Neuronal stem cell (in vitro differentiated cells): ENCODE results near the gene NAT10.

Experiments used
- DNase-seq: peaks from one replicate; pipeline ENCODE4 v3.0.0-alpha.2; 2013; ENCODE audit warnings: low spot score
- H2AFZ ChIP-seq: one replicate; pipeline ENCODE4 v1.6.1; 2013; ENCODE audit warnings: mild to moderate bottlenecking, low read length, inconsistent platforms
- H2AK5ac ChIP-seq: 2 replicates; pipeline ENCODE4 v1.6.1; 2013; ENCODE audit warnings: low read depth, mild to moderate bottlenecking, inconsistent platforms, low read length, moderate library complexity, mixed read lengths
- H2BK120ac ChIP-seq: 2 replicates; pipeline ENCODE4 v1.6.1; 2013; ENCODE audit warnings: low read depth, mild to moderate bottlenecking, inconsistent platforms, low read length, moderate library complexity, mixed read lengths
- H2BK12ac ChIP-seq: one replicate; pipeline ENCODE4 v1.6.1; 2013; ENCODE audit warnings: low read length, inconsistent platforms
- H2BK15ac ChIP-seq: 2 replicates; pipeline ENCODE4 v1.6.1; 2013; ENCODE audit warnings: mild to moderate bottlenecking, low read length, inconsistent platforms, mixed read lengths
- H2BK5ac ChIP-seq: one replicate; pipeline ENCODE4 v1.6.1; 2013; ENCODE audit warnings: inconsistent platforms, mild to moderate bottlenecking, low read length, moderate library complexity
- H3K14ac ChIP-seq: one replicate; pipeline ENCODE4 v1.6.1; 2013; ENCODE audit warnings: low read length, inconsistent platforms
- H3K18ac ChIP-seq: 2 replicates; pipeline ENCODE4 v1.6.1; 2013; ENCODE audit warnings: low read length, inconsistent platforms
- H3K23ac ChIP-seq: 2 replicates; pipeline ENCODE4 v1.6.1; 2013; ENCODE audit warnings: low read depth, mild to moderate bottlenecking, mixed read lengths, low read length, inconsistent platforms; ENCODE audit not compliant: poor library complexity
- H3K27ac ChIP-seq: replicated peaks from 3 replicates; pipeline ENCODE4 v1.5.1; 2013; ENCODE audit warnings: low read length, inconsistent platforms
- H3K27me3 ChIP-seq, 3 experiments: 2 replicates each; pipeline ENCODE4 v1.6.1; 2013; ENCODE audit warnings: low read length in 3 of 3, mild to moderate bottlenecking in 2 of 3, inconsistent platforms in 1 of 3, low read depth in 1 of 3, mixed read lengths in 1 of 3, moderate library complexity in 1 of 3; ENCODE audit not compliant: control insufficient read depth in 3 of 3, insufficient read depth in 3 of 3
- H3K36me3 ChIP-seq, 2 donors: replicated peaks in 1 of 2; 2 replicates each; pipeline ENCODE4 v1.6.1; 2013; ENCODE audit warnings: low read length in 2 of 2; ENCODE audit not compliant: control insufficient read depth in 2 of 2, insufficient read depth in 2 of 2
- H3K4ac ChIP-seq: 2 replicates; pipeline ENCODE4 v1.6.1; 2013; ENCODE audit warnings: inconsistent platforms, mild to moderate bottlenecking, low read length, moderate library complexity
- H3K4me1 ChIP-seq, 2 donors: 1 replicate in 1 of 2; 2 replicates in 1 of 2; pipeline ENCODE4 v1.6.1; 2013; ENCODE audit warnings: low read length in 2 of 2, low read depth in 1 of 2; ENCODE audit not compliant: control insufficient read depth in 2 of 2, insufficient read depth in 1 of 2
- H3K4me2 ChIP-seq: one replicate; pipeline ENCODE4 v1.6.1; 2013; ENCODE audit warnings: mild to moderate bottlenecking, low read length, inconsistent platforms; ENCODE audit not compliant: insufficient read depth, poor library complexity, severe bottlenecking
- H3K4me3 ChIP-seq, 2 donors: 2 replicates each; pipeline ENCODE4 v1.5.1; 2013; ENCODE audit warnings: low read length in 2 of 2, mild to moderate bottlenecking in 2 of 2, inconsistent platforms in 1 of 2, moderate library complexity in 1 of 2
- H3K79me1 ChIP-seq: one replicate; pipeline ENCODE4 v1.6.1; 2013; ENCODE audit warnings: low read depth, mild to moderate bottlenecking, inconsistent platforms, low read length, moderate library complexity
- H3K9ac ChIP-seq: one replicate; pipeline ENCODE4 v1.6.1; 2013; ENCODE audit warnings: mild to moderate bottlenecking, low read depth, low read length, inconsistent platforms; ENCODE audit not compliant: poor library complexity
- H3K9me3 ChIP-seq, 2 donors: replicated peaks in 1 of 2; 2 replicates each; pipeline versions ENCODE3 to v1.6.1; 2013; ENCODE audit warnings: low read length in 2 of 2, mild to moderate bottlenecking in 2 of 2, inconsistent platforms in 1 of 2, low read depth in 1 of 2, mixed read lengths in 1 of 2, moderate library complexity in 1 of 2; ENCODE audit not compliant: control insufficient read depth in 2 of 2, insufficient read depth in 1 of 2
- H4K8ac ChIP-seq: one replicate; pipeline ENCODE4 v1.6.1; 2013; ENCODE audit warnings: low read depth, mild to moderate bottlenecking, inconsistent platforms, low read length, moderate library complexity
- H4K91ac ChIP-seq: one replicate; pipeline ENCODE4 v1.6.1; 2013; ENCODE audit warnings: low read length, low read depth, mild to moderate bottlenecking, inconsistent platforms; ENCODE audit not compliant: poor library complexity
- WGBS, 2 donors: extraction: QIAGEN DNeasy Blood & Tissue Kit; methylation state at CpG; one replicate each; pipeline ENCODE4 v1.1.7; 2013; ENCODE audit warnings: missing lambda C conversion rate in 2 of 2, mixed read lengths in 1 of 2; ENCODE audit not compliant: insufficient read length in 2 of 2, insufficient replicate concordance in 1 of 2; ENCODE audit errors: extremely low coverage in 2 of 2; 5-methylcytosine and 5-hydroxymethylcytosine counted together

NAT10 gene

GRCh38 chr11:34183848-34184391, 78.5 kb downstream of the NAT10 start:
- H3K79me1 ChIP-seq: no peaks in the 10 kb centered on the region
- H2BK15ac ChIP-seq: peak overlapping the region; percentile 41
- H3K14ac ChIP-seq: no peak overlapping the region
- H3K36me3 ChIP-seq: no peaks in the 10 kb centered on the region
- no peak overlapping the region for H3K4me2 ChIP-seq
- no peak overlapping the region for H3K4ac ChIP-seq
- no peak overlapping the region for H3K4me3 ChIP-seq
- H2BK120ac ChIP-seq: no peak overlapping the region
- no peak overlapping the region for H4K91ac ChIP-seq
- H4K8ac ChIP-seq: no peak overlapping the region
- no peak overlapping the region for H3K18ac ChIP-seq
- WGBS, 2 donors: no CpG with 5 or more reads among the region's 9 CpGs
- no peak overlapping the region for H2BK5ac ChIP-seq
- H3K27ac ChIP-seq: no peak overlapping the region
- no peak overlapping the region for H3K9ac ChIP-seq
- H2AK5ac ChIP-seq: peak overlapping the region; percentile 78
- H3K27me3 ChIP-seq: no peaks in the 10 kb centered on the region
- no peak for DNase-seq
- H2BK12ac ChIP-seq: peak overlapping the region; percentile 44
- H3K4me1 ChIP-seq: peaks cover 23 to 30% of the 10 kb centered on the region in 2 donors
- no peak overlapping the region for H3K23ac ChIP-seq
- H2AFZ ChIP-seq: no peak overlapping the region
- H3K9me3 ChIP-seq: no peaks in the 10 kb centered on the region

GRCh38 chr11:34184505-34185015, 79.1 kb downstream of the NAT10 start:
- Histone ChIP-seq H2AK5ac (peak overlapping the region; percentile 78), H4K91ac (peak overlapping the region; percentile 22), H3K9ac (no peak overlapping the region), H3K4me3 (no peak overlapping the region), H3K27me3 (no peaks in the 10 kb centered on the region), H3K79me1 (no peaks in the 10 kb centered on the region), H2AFZ (no peak overlapping the region), H3K4me1 (peaks cover 24 to 31% of the 10 kb centered on the region in 2 donors), H4K8ac (no peak overlapping the region), H3K4me2 (no peak overlapping the region), H3K18ac (peak overlapping the region; percentile 20), H2BK120ac (no peak overlapping the region), H3K4ac (no peak overlapping the region), H2BK12ac (peak overlapping the region; percentile 44), H3K9me3 (no peaks in the 10 kb centered on the region), H3K36me3 (no peaks in the 10 kb centered on the region), H2BK5ac (no peak overlapping the region), H3K14ac (no peak overlapping the region), H2BK15ac (peak overlapping the region; percentile 41), H3K27ac (no peak overlapping the region), H3K23ac (no peak overlapping the region)
- no peak for DNase-seq
- no CpG with 5 or more reads among the region's 14 CpGs for WGBS, 2 donors

GRCh38 chr11:34185926-34186841, 80.8 kb downstream of the NAT10 start:
- Histone ChIP-seq H3K27ac (peak overlapping the region; percentile 88), H3K9ac (no peak overlapping the region), H2BK120ac (no peak overlapping the region), H2AK5ac (peak overlapping the region; percentile 36), H3K79me1 (no peaks in the 10 kb centered on the region), H3K18ac (peak overlapping the region; percentile 90), H3K4me2 (peak overlapping the region; percentile 28), H3K4me3 (peak overlapping the region in 1 of 2 donors; percentile 37), H3K14ac (peak overlapping the region; percentile 79), H2BK5ac (no peak overlapping the region), H3K36me3 (no peaks in the 10 kb centered on the region), H3K4me1 (peaks cover 24 to 31% of the 10 kb centered on the region in 2 donors), H3K4ac (peak overlapping the region; percentile 31), H4K8ac (no peak overlapping the region), H3K27me3 (no peaks in the 10 kb centered on the region), H2AFZ (peak overlapping the region; percentile 87), H2BK12ac (no peak overlapping the region), H3K23ac (no peak overlapping the region), H2BK15ac (peak overlapping the region; percentile 14), H4K91ac (no peak overlapping the region), H3K9me3 (no peaks in the 10 kb centered on the region)
- peak; percentile 54 for DNase-seq
- no CpG with 5 or more reads among the region's 22 CpGs for WGBS, 2 donors

GRCh38 chr11:34188181-34188580, 82.8 kb downstream of the NAT10 start:
- Histone ChIP-seq H3K9me3 (no peaks in the 10 kb centered on the region), H2AFZ (no peak overlapping the region), H3K36me3 (no peaks in the 10 kb centered on the region), H3K4me2 (no peak overlapping the region), H3K14ac (no peak overlapping the region), H3K4ac (no peak overlapping the region), H2AK5ac (no peak overlapping the region), H3K27ac (no peak overlapping the region), H2BK5ac (no peak overlapping the region), H3K79me1 (no peaks in the 10 kb centered on the region), H3K23ac (no peak overlapping the region), H4K91ac (no peak overlapping the region), H2BK15ac (no peak overlapping the region), H3K4me1 (peaks cover 30 to 39% of the 10 kb centered on the region in 2 donors), H2BK120ac (no peak overlapping the region), H3K4me3 (no peak overlapping the region), H3K18ac (no peak overlapping the region), H3K27me3 (no peaks in the 10 kb centered on the region), H2BK12ac (no peak overlapping the region), H4K8ac (no peak overlapping the region), H3K9ac (no peak overlapping the region)
- no peak for DNase-seq
- no CpG with 5 or more reads among the region's 5 CpGs for WGBS, 2 donors
